GM12878 (cell line): Measurements from ENCODE around the gene GPSM1. TPM values are rescaled to one million over a fixed set of nuclear protein-coding genes. Genes with fewer than 3 reads are reported as not detected.

Experiments used
- ATAC-seq: fragments of 200-7000 bp; cut with Tn5 transposase; 3 replicates; pipeline ENCODE4 v1.9.1; 2020; ENCODE audit warnings: mild to moderate bottlenecking, moderate library complexity
- BruUV-seq: library from RNA; stranded (reverse); fragments of 400-500 nt; replicated peaks from 2 replicates; lab custom pipeline; 2021; lab: Mats Ljungman, UMichigan
- CTCF ChIA-PET: fragments of 300-600 bp; sonication (Branson Sonifier 250); formaldehyde crosslinking; extraction: SDS; loops from one replicate; lab custom pipeline; 2021; ENCODE audit warnings: inconsistent platforms; lab: Yijun Ruan, JAX
- POLR2A ChIA-PET: fragments of 350-600 bp; formaldehyde crosslinking; extraction: SDS; loops from one replicate; lab custom pipeline; 2021; ENCODE audit warnings: inconsistent platforms; lab: Charles Lee
- RAD21 ChIA-PET: fragments of 300-600 bp; sonication (Branson Sonifier 250); formaldehyde crosslinking; loops from one replicate; lab custom pipeline; 2023; ENCODE audit warnings: antibody characterized with exemption; ENCODE audit not compliant: unreplicated experiment; lab: Charles Lee
- SMC1A ChIA-PET: fragments of 300-600 bp; sonication (Branson Sonifier 250); formaldehyde crosslinking; loops from one replicate; lab custom pipeline; 2023; ENCODE audit not compliant: unreplicated experiment, uncharacterized antibody; lab: Charles Lee
- DNase-seq: peaks from one replicate; pipeline ENCODE4 v3.0.0-alpha.2; 2011; ENCODE audit warnings: low read depth, low spot score
- FAIRE-seq: peaks from 3 replicates; lab custom pipeline; 2011; peaks lifted over from hg19 to GRCh38; lab: Jason Lieb, UNC
- H2AFZ ChIP-seq: 2 replicates; pipeline ENCODE4 v1.6.0; 2011; ENCODE audit warnings: low read depth, low read length, control low read depth; ENCODE audit not compliant: control insufficient read depth
- H3K27ac ChIP-seq: 2 replicates; pipeline ENCODE4 v1.5.1; 2011; ENCODE audit warnings: control low read depth; ENCODE audit not compliant: control insufficient read depth, insufficient read depth
- H3K27me3 ChIP-seq, 2 experiments: replicated peaks in 1 of 2; 2 replicates each; pipeline versions ENCODE4 v1.6.0 to v1.6.1; 2011; ENCODE audit warnings: low read length in 1 of 2; ENCODE audit not compliant: control insufficient read depth in 2 of 2, insufficient read depth in 2 of 2
- H3K36me3 ChIP-seq, 2 experiments: 2 replicates each; pipeline ENCODE4 v1.5.1; 2011; ENCODE audit warnings: low read length in 1 of 2; ENCODE audit not compliant: control insufficient read depth in 2 of 2, insufficient read depth in 2 of 2
- H3K4me1 ChIP-seq: 2 replicates; pipeline ENCODE4 v1.6.1; 2011; ENCODE audit warnings: mild to moderate bottlenecking, low read length, moderate library complexity, mixed read lengths; ENCODE audit not compliant: control insufficient read depth, insufficient read depth
- H3K4me2 ChIP-seq: 2 replicates; pipeline ENCODE4 v1.6.0; 2011; ENCODE audit warnings: control low read depth; ENCODE audit not compliant: control insufficient read depth, insufficient read depth
- H3K4me3 ChIP-seq: fragments of 200-600 bp; sonication (generic); 2 replicates; pipeline ENCODE4 v1.5.1; 2016
- H3K79me2 ChIP-seq: 2 replicates; pipeline ENCODE4 v1.6.0; 2011; ENCODE audit warnings: low read length; ENCODE audit not compliant: control insufficient read depth, insufficient read depth
- H3K9ac ChIP-seq: 2 replicates; pipeline ENCODE4 v1.8.0; 2011; ENCODE audit warnings: low read length, control low read depth, mixed read lengths; ENCODE audit not compliant: control insufficient read depth, insufficient read depth
- H3K9me3 ChIP-seq: replicated peaks from 3 replicates; pipeline ENCODE4 v1.5.1; 2011; ENCODE audit warnings: mild to moderate bottlenecking, low read length; ENCODE audit not compliant: control insufficient read depth, insufficient read depth
- H4K20me1 ChIP-seq: 2 replicates; pipeline ENCODE4 v1.6.0; 2011; ENCODE audit not compliant: control insufficient read depth, insufficient read depth
- BCL11A ChIP-seq: IDR thresholded peaks from 2 replicates; pipeline ENCODE4 v1.6.1; 2011; ENCODE audit warnings: low read depth, low read length
- IKZF2 ChIP-seq, 2 experiments: fragments of 450-650 bp; IDR thresholded peaks; 2 replicates each; pipeline ENCODE4 v1.6.1; 2017; ENCODE audit warnings: mild to moderate bottlenecking in 2 of 2, moderate library complexity in 2 of 2
- NFXL1 ChIP-seq: fragments of 450-650 bp; IDR thresholded peaks from 2 replicates; pipeline ENCODE4 v1.6.1; 2017; ENCODE audit warnings: antibody characterized with exemption, mild to moderate bottlenecking, borderline replicate concordance
- RAD51 ChIP-seq: fragments of 450-650 bp; IDR thresholded peaks from 2 replicates; pipeline ENCODE4 v1.6.1; 2016; ENCODE audit warnings: moderate library complexity, mild to moderate bottlenecking, inconsistent platforms
- RBBP5 ChIP-seq: fragments of 200-600 bp; sonication (generic); conservative IDR thresholded peaks from 2 replicates; pipeline ENCODE4 v1.6.1; 2016
- WRNIP1 ChIP-seq: IDR thresholded peaks from 2 replicates; pipeline ENCODE4 v1.6.1; 2011; ENCODE audit warnings: low read depth, low read length, improper control_type of control experiment, borderline replicate concordance
- ZZZ3 ChIP-seq: IDR thresholded peaks from 2 replicates; pipeline ENCODE4 v1.6.1; 2011; ENCODE audit warnings: low read depth; ENCODE audit not compliant: control insufficient read depth, insufficient read length
- WGBS: methylation state at CpG from one replicate; pipeline ENCODE4 v1.1.6; 2016; ENCODE audit warnings: low lambda C conversion rate; ENCODE audit not compliant: insufficient replicate concordance, insufficient coverage; ENCODE audit errors: missing lambda C conversion rate; 5-methylcytosine and 5-hydroxymethylcytosine counted together
- in situ Hi-C: fragments of 300-500 bp; cut with MboI; formaldehyde crosslinking; loops from 9 replicates; pipeline ENCODE4 v1.14.3; 2018; ENCODE audit warnings: mixed read lengths
- intact Hi-C: fragments of 100-400 bp; cut with micrococcal nuclease; formaldehyde crosslinking; loops from one replicate; pipeline ENCODE4 v1.14.2; 2022; ENCODE audit not compliant: unreplicated experiment
- polyA plus RNA-seq, 11 experiments: library from polyadenylated mRNA; depleted of rRNA in 4 of 11; unstranded in 6 of 11; stranded (reverse) in 5 of 11; fragments of >200 nt; fragmentation: Nextera tagmentation in 4 of 11; fragmentation: Illumina TruSeq in 1 of 11; extraction: Ambion mirVana in 4 of 11; extraction: Trizol in 1 of 11; gene quantifications; 1 replicate in 1 of 11; 2 replicates in 10 of 11; pipeline versions ENCODE4 v1.2.1 to v1.2.3, GENCODE V29; 2011 to 2016; ENCODE audit warnings: inconsistent platforms in 2 of 11, missing spikeins in 2 of 11, low read depth in 1 of 11
- total RNA-seq, 4 experiments: library from RNA; depleted of rRNA in 3 of 4; stranded (reverse); fragments of >200 nt in 3 of 4; fragmentation: Illumina TruSeq in 1 of 4; extraction: Trizol in 1 of 4; gene quantifications; 2 replicates each; pipeline versions ENCODE4 v1.2.1 to v1.2.3, GENCODE V29; 2013 to 2021
- TF ChIP-seq, protein P1 (sequence below): fragments of 450-650 bp; IDR thresholded peaks from 2 replicates; pipeline ENCODE4 v1.6.1; 2017; ENCODE audit warnings: low read depth, mild to moderate bottlenecking, moderate library complexity
- TF ChIP-seq, protein P2 (sequence below): fragments of 450-650 bp; formaldehyde crosslinking; IDR thresholded peaks from 2 replicates; pipeline ENCODE4 v1.4.0; 2022; ENCODE audit warnings: mild to moderate bottlenecking, moderate library complexity
- TF ChIP-seq, protein P3 (sequence below): fragments of 450-650 bp; IDR thresholded peaks from 2 replicates; pipeline ENCODE4 v1.6.1; 2016; ENCODE audit warnings: mild to moderate bottlenecking
- TF ChIP-seq, protein P4 (sequence below): IDR thresholded peaks from 2 replicates; pipeline ENCODE4 v1.6.1; 2011; ENCODE audit warnings: borderline replicate concordance, low read depth, mild to moderate bottlenecking, moderate library complexity, low read length; ENCODE audit not compliant: insufficient read depth, poor library complexity, severe bottlenecking
- TF ChIP-seq, protein P5 (sequence below): fragments of 450-650 bp; IDR thresholded peaks from 2 replicates; pipeline ENCODE4 v1.6.1; 2016; ENCODE audit warnings: mild to moderate bottlenecking, moderate library complexity, borderline replicate concordance

Gene GPSM1
- total and polyA plus RNA-seq, 10 of the 15 experiments (the other 5 are each of a cell fraction or from before 2014, with no cell fraction given): 0.04 to 0.10 (median 0.10) TPM; not detected in 7

DNA sequence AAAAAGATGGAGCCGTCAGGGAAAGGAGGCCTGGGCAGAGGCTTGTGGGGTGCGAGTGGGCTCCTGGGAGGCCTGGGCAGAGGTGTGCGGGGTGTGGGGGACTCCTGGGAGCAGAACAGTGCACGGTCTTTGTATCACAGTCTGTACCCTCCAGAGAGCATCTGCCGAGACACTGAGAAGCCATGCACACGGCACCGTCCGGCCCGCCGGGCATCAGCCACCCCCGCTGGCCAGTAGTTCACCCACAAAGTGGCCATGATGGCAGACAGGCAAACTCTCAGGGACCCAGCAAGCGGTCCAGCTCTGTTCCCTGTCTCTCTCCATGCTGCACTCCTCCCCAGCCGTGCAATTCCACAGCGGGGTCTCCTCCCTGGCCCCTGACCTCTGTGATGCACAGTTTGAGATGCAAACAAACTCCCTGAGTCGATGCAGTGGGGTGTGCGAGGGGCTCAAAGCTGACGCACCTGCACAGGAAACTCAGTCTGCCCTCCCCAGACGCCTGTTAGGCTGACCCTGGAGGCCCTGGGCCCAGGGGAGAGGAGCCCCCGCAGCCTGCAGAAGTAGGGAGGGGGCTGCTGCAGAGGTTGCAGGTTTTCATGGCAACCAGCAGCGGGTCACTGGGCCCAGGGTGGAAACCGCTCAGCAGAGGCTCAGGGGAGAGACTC is 9.1 kb upstream of the GPSM1 start:
- RAD21 ChIA-PET: no interaction called here
- Histone ChIP-seq H3K4me3 (no peak overlapping the region), H3K36me3 (no peaks in the 10 kb centered on the region), H3K27ac (no peak overlapping the region), H3K4me1 (no peaks in the 10 kb centered on the region), H3K9ac (no peak overlapping the region), H3K79me2 (no peaks in the 10 kb centered on the region), H4K20me1 (no peaks in the 10 kb centered on the region), H2AFZ (no peak overlapping the region), H3K4me2 (no peak overlapping the region), H3K9me3 (peaks cover 10% of the 10 kb centered on the region; the same call in 2 of the 3 replicates), H3K27me3 (peaks cover 4 to 7% of the 10 kb centered on the region in 2 experiments)
- CTCF ChIA-PET: no interaction called here
- intact Hi-C loops: no loop called here
- FAIRE-seq (no peak), ATAC-seq (no peak), DNase-seq (no peak)
- SMC1A ChIA-PET: no interaction called here
- in situ Hi-C loops: no loop called here
- no TSS peak for BruUV-seq
- POLR2A ChIA-PET: no interaction called here
- WGBS: under 1% methylated on average over 20 of the region's 21 CpGs
- TF ChIP-seq, protein P1, sequence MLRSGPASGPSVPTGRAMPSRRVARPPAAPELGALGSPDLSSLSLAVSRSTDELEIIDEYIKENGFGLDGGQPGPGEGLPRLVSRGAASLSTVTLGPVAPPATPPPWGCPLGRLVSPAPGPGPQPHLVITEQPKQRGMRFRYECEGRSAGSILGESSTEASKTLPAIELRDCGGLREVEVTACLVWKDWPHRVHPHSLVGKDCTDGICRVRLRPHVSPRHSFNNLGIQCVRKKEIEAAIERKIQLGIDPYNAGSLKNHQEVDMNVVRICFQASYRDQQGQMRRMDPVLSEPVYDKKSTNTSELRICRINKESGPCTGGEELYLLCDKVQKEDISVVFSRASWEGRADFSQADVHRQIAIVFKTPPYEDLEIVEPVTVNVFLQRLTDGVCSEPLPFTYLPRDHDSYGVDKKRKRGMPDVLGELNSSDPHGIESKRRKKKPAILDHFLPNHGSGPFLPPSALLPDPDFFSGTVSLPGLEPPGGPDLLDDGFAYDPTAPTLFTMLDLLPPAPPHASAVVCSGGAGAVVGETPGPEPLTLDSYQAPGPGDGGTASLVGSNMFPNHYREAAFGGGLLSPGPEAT: no peak
- no peak for TF ChIP-seq ZZZ3
- no peak for TF ChIP-seq WRNIP1
- TF ChIP-seq, protein P2, sequence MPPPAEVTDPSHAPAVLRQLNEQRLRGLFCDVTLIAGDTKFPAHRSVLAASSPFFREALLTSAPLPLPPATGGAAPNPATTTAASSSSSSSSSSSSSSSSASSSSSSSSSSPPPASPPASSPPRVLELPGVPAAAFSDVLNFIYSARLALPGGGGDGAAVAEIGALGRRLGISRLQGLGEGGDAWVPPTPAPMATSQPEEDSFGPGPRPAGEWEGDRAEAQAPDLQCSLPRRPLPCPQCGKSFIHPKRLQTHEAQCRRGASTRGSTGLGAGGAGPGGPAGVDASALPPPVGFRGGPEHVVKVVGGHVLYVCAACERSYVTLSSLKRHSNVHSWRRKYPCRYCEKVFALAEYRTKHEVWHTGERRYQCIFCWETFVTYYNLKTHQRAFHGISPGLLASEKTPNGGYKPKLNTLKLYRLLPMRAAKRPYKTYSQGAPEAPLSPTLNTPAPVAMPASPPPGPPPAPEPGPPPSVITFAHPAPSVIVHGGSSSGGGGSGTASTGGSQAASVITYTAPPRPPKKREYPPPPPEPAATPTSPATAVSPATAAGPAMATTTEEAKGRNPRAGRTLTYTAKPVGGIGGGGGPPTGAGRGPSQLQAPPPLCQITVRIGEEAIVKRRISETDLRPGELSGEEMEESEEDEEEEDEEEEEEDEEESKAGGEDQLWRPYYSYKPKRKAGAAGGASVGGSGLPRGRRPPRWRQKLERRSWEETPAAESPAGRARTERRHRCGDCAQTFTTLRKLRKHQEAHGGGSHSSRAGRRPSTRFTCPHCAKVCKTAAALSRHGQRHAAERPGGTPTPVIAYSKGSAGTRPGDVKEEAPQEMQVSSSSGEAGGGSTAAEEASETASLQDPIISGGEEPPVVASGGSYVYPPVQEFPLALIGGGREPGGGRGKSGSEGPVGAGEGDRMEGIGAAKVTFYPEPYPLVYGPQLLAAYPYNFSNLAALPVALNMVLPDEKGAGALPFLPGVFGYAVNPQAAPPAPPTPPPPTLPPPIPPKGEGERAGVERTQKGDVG (CRISPR knock-in tag): no peak
- TF ChIP-seq, protein P3, sequence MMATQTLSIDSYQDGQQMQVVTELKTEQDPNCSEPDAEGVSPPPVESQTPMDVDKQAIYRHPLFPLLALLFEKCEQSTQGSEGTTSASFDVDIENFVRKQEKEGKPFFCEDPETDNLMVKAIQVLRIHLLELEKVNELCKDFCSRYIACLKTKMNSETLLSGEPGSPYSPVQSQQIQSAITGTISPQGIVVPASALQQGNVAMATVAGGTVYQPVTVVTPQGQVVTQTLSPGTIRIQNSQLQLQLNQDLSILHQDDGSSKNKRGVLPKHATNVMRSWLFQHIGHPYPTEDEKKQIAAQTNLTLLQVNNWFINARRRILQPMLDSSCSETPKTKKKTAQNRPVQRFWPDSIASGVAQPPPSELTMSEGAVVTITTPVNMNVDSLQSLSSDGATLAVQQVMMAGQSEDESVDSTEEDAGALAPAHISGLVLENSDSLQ: no peak
- TF ChIP-seq, protein P4, sequence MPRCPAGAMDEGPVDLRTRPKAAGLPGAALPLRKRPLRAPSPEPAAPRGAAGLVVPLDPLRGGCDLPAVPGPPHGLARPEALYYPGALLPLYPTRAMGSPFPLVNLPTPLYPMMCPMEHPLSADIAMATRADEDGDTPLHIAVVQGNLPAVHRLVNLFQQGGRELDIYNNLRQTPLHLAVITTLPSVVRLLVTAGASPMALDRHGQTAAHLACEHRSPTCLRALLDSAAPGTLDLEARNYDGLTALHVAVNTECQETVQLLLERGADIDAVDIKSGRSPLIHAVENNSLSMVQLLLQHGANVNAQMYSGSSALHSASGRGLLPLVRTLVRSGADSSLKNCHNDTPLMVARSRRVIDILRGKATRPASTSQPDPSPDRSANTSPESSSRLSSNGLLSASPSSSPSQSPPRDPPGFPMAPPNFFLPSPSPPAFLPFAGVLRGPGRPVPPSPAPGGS: no peak
- TF ChIP-seq, protein P5, sequence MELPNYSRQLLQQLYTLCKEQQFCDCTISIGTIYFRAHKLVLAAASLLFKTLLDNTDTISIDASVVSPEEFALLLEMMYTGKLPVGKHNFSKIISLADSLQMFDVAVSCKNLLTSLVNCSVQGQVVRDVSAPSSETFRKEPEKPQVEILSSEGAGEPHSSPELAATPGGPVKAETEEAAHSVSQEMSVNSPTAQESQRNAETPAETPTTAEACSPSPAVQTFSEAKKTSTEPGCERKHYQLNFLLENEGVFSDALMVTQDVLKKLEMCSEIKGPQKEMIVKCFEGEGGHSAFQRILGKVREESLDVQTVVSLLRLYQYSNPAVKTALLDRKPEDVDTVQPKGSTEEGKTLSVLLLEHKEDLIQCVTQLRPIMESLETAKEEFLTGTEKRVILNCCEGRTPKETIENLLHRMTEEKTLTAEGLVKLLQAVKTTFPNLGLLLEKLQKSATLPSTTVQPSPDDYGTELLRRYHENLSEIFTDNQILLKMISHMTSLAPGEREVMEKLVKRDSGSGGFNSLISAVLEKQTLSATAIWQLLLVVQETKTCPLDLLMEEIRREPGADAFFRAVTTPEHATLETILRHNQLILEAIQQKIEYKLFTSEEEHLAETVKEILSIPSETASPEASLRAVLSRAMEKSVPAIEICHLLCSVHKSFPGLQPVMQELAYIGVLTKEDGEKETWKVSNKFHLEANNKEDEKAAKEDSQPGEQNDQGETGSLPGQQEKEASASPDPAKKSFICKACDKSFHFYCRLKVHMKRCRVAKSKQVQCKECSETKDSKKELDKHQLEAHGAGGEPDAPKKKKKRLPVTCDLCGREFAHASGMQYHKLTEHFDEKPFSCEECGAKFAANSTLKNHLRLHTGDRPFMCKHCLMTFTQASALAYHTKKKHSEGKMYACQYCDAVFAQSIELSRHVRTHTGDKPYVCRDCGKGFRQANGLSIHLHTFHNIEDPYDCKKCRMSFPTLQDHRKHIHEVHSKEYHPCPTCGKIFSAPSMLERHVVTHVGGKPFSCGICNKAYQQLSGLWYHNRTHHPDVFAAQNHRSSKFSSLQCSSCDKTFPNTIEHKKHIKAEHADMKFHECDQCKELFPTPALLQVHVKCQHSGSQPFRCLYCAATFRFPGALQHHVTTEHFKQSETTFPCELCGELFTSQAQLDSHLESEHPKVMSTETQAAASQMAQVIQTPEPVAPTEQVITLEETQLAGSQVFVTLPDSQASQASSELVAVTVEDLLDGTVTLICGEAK: no peak
- TF ChIP-seq BCL11A: no peak
- TF ChIP-seq RAD51: no peak
- no peak for TF ChIP-seq RBBP5
- no peak for TF ChIP-seq IKZF2 (IDR thresholded peaks at IDR 0.05)
- no peak for TF ChIP-seq NFXL1
